ENCODE results near the gene C3AR1. TPM values are rescaled to one million over a fixed set of nuclear protein-coding genes. Genes with fewer than 3 reads are reported as not detected.

Gene C3AR1
- total RNA-seq, 1 experiment from 2014 or later, result not detected

DNA sequence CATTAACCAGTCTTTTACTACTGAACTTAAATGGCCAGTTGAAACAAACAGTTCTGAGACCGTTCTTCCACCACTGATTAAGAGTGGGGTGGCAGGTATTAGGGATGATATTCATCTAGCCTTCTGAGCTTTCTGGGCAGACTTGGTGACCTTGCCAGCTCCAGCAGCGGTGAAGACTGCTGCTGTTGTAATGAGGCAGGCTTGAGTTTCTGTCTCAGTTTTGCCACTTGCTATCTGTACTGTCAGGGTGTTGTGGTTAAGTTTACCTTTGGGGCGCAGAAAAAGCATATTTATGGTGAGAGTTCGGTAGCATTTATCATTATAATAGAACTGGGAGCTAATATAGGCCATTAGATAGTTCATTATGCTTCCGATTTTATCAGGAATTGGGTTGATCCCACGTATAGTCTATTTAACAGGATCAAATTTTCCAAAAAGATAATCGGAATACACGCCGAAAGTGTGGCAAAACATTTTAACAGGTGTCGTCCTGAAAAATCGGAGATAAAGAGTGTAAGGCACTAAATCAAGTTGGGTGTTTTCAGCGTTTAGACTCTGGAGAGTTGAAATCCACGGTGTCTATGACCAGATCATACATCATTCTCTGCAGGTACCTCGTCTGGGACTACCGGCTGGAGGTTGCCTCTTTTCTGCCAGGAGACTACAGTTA is 15.2 kb upstream of the C3AR1 start:
- H2BK120ac ChIP-seq (ENCODE audit: low read depth, low read length, poor library complexity, severe bottlenecking), result peak overlapping the region; percentile 3
- no peak overlapping the region for H2BK12ac ChIP-seq (ENCODE audit: insufficient read length, low read depth, low read length)
- peaks cover 4% of the 10 kb centered on the region; the same call in 1 of the 2 replicates for H3K79me2 ChIP-seq (ENCODE audit: insufficient read depth, low read length)
- no peak overlapping the region for H2AK5ac ChIP-seq (ENCODE audit: insufficient read length, low read length)
- H3K9ac ChIP-seq (ENCODE audit: extremely low read depth, insufficient read length, low read length), result peak overlapping the region; percentile 90
- H3K14ac ChIP-seq (ENCODE audit: insufficient read depth, low read length), result peak overlapping the region; percentile 84; the same call in 1 of the 2 replicates
- H2BK15ac ChIP-seq (ENCODE audit: low read depth, low read length), result no peak overlapping the region
- H3K4me3 Mint-ChIP-seq, result peak overlapping the region; percentile 93 to 95
- TF ChIP-seq, protein P1, sequence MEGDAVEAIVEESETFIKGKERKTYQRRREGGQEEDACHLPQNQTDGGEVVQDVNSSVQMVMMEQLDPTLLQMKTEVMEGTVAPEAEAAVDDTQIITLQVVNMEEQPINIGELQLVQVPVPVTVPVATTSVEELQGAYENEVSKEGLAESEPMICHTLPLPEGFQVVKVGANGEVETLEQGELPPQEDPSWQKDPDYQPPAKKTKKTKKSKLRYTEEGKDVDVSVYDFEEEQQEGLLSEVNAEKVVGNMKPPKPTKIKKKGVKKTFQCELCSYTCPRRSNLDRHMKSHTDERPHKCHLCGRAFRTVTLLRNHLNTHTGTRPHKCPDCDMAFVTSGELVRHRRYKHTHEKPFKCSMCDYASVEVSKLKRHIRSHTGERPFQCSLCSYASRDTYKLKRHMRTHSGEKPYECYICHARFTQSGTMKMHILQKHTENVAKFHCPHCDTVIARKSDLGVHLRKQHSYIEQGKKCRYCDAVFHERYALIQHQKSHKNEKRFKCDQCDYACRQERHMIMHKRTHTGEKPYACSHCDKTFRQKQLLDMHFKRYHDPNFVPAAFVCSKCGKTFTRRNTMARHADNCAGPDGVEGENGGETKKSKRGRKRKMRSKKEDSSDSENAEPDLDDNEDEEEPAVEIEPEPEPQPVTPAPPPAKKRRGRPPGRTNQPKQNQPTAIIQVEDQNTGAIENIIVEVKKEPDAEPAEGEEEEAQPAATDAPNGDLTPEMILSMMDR (conservative IDR thresholded peaks at IDR 0.05), result no peak
- H3K4me1 Mint-ChIP-seq, result peaks cover 27 to 29% of the 10 kb centered on the region in 2 experiments
- peaks cover 4% of the 10 kb centered on the region for H3K79me1 ChIP-seq (ENCODE audit: insufficient read depth, low read depth, low read length, poor library complexity, severe bottlenecking)
- H4K91ac ChIP-seq (ENCODE audit: insufficient read length, low read depth, low read length), result no peak overlapping the region
- H3T11ph ChIP-seq (ENCODE audit: low read length), result no peak overlapping the region
- H3K27me3 ChIP-seq (ENCODE audit: insufficient read depth, low read length), result no peaks in the 10 kb centered on the region
- H3K56ac ChIP-seq (ENCODE audit: insufficient read length, low read depth, low read length), result peak overlapping the region; percentile 69
- peaks cover 0 to 2% (median 0%) of the 10 kb centered on the region in 3 experiments; a peak in 1 of 7 replicates for H3K36me3 Mint-ChIP-seq (ENCODE audit: insufficient read depth in 1 of 3, low read depth in 3 of 3)
- peak overlapping the region; percentile 94 for H3K4me2 ChIP-seq (ENCODE audit: insufficient read depth, insufficient read length, low read length)
- H2BK20ac ChIP-seq (ENCODE audit: low read depth, low read length, poor library complexity, severe bottlenecking), result no peak overlapping the region
- peak overlapping the region; percentile 79 for H2BK5ac ChIP-seq (ENCODE audit: insufficient read length, low read length)
- no peaks in the 10 kb centered on the region; the same call in 1 of the 2 replicates for H3K4me1 ChIP-seq (ENCODE audit: insufficient read depth, low read length)
- H4K5ac ChIP-seq (ENCODE audit: insufficient read length, low read depth, low read length), result peak overlapping the region; percentile 73
- peak overlapping the region; percentile 88 for H3K18ac ChIP-seq (ENCODE audit: insufficient read length, low read depth, low read length)
- WGBS (ENCODE audit: extremely low coverage, insufficient read length, low lambda C conversion rate), result no CpG with 5 or more reads among the region's 15 CpGs
- no peaks in the 10 kb centered on the region for H3K27me3 Mint-ChIP-seq (ENCODE audit: low read depth)
- H3K4ac ChIP-seq (ENCODE audit: low read depth, low read length), result no peak overlapping the region
- no peak overlapping the region for H3K23ac ChIP-seq (ENCODE audit: insufficient read length, low read depth, low read length)
- no peak overlapping the region for H4K8ac ChIP-seq (replicated peaks; ENCODE audit: insufficient read length, low read depth, low read length)
- H3K27ac Mint-ChIP-seq, result peak overlapping the region; percentile 40 to 98 (median 91)
- no peaks in the 10 kb centered on the region for H4K20me1 ChIP-seq (ENCODE audit: control insufficient read depth, insufficient read depth, insufficient read length)
- peaks cover 9% of the 10 kb centered on the region for H3K23me2 ChIP-seq (ENCODE audit: insufficient read length, low read depth, low read length, poor library complexity, severe bottlenecking)
- H3K9me3 Mint-ChIP-seq, result no peaks in the 10 kb centered on the region
- peak overlapping the region; percentile 98 for H3K27ac ChIP-seq (ENCODE audit: insufficient read length, low read depth, low read length)
- no peaks in the 10 kb centered on the region for H3K9me3 ChIP-seq (ENCODE audit: control insufficient read depth, low read depth, low read length)
- no peak for DNase-seq
- peak overlapping the region; percentile 35 for H2AFZ ChIP-seq (ENCODE audit: low read length)

Measured in H9 (cell line).